ENCODE results near the gene MEIS1.
A peak's percentile ranks its signal among the peaks of the same experiment; 100 is the strongest.

Gene MEIS1

GRCh38 chr2:66439812-66440542 lies 5.1 kb downstream of the MEIS1 start:
- H3K9me3 ChIP-seq (ENCODE audit: control insufficient read depth, insufficient read depth, low read depth, low read length), result no peaks in the 10 kb centered on the region
- peaks cover 69% of the 10 kb centered on the region for H3K4me1 ChIP-seq (ENCODE audit: control insufficient read depth, insufficient read depth, low read length)
- peaks cover 100% of the 10 kb centered on the region for H3K27me3 ChIP-seq (ENCODE audit: control insufficient read depth, insufficient read depth, low read length)
- no peaks in the 10 kb centered on the region for H3K36me3 ChIP-seq (ENCODE audit: control insufficient read depth, insufficient read depth, low read length)
- H3K4me3 ChIP-seq (ENCODE audit: low read depth, low read length), result peak overlapping the region; percentile 60
- no peak overlapping the region for H3K27ac ChIP-seq (ENCODE audit: low read depth, low read length)
- peak overlapping the region; percentile 47 for H3K9ac ChIP-seq (ENCODE audit: low read length)

- Histone ChIP-seq H3K4me3 (ENCODE audit: low read depth, low read length) (peak overlapping the region; percentile 33; the same call in 1 of the 2 replicates), H3K36me3 (ENCODE audit: control insufficient read depth, insufficient read depth, low read length) (no peaks in the 10 kb centered on the region), H3K27ac (ENCODE audit: low read depth, low read length) (no peak overlapping the region), H3K9ac (ENCODE audit: low read length) (no peak overlapping the region), H3K4me1 (ENCODE audit: control insufficient read depth, insufficient read depth, low read length) (peaks cover 75% of the 10 kb centered on the region), H3K27me3 (ENCODE audit: control insufficient read depth, insufficient read depth, low read length) (peaks cover 100% of the 10 kb centered on the region), H3K9me3 (ENCODE audit: control insufficient read depth, insufficient read depth, low read depth, low read length) (no peaks in the 10 kb centered on the region)
Observed at GRCh38 chr2:66440708-66441497, 6.0 kb downstream of the MEIS1 start.

- H3K4me3 ChIP-seq (ENCODE audit: low read depth, low read length), result no peak overlapping the region; the same call in 1 of the 2 replicates
- no peak overlapping the region for H3K27ac ChIP-seq (ENCODE audit: low read depth, low read length)
- no peaks in the 10 kb centered on the region for H3K36me3 ChIP-seq (ENCODE audit: control insufficient read depth, insufficient read depth, low read length)
- H3K4me1 ChIP-seq (ENCODE audit: control insufficient read depth, insufficient read depth, low read length), result peaks cover 74% of the 10 kb centered on the region
- H3K9ac ChIP-seq (ENCODE audit: low read length), result no peak overlapping the region
- peaks cover 100% of the 10 kb centered on the region for H3K27me3 ChIP-seq (ENCODE audit: control insufficient read depth, insufficient read depth, low read length)
- no peaks in the 10 kb centered on the region for H3K9me3 ChIP-seq (ENCODE audit: control insufficient read depth, insufficient read depth, low read depth, low read length)
Observed at GRCh38 chr2:66441581-66442320, 6.8 kb downstream of the MEIS1 start.

- no peak overlapping the region for H3K4me3 ChIP-seq (ENCODE audit: low read depth, low read length)
- H3K27ac ChIP-seq (ENCODE audit: low read depth, low read length), result no peak overlapping the region
- H3K36me3 ChIP-seq (ENCODE audit: control insufficient read depth, insufficient read depth, low read length), result no peaks in the 10 kb centered on the region
- no peak overlapping the region for H3K9ac ChIP-seq (ENCODE audit: low read length)
- H3K27me3 ChIP-seq (ENCODE audit: control insufficient read depth, insufficient read depth, low read length), result peaks cover 100% of the 10 kb centered on the region
- no peaks in the 10 kb centered on the region for H3K9me3 ChIP-seq (ENCODE audit: control insufficient read depth, insufficient read depth, low read depth, low read length)
- H3K4me1 ChIP-seq (ENCODE audit: control insufficient read depth, insufficient read depth, low read length), result peaks cover 71% of the 10 kb centered on the region
Observed at GRCh38 chr2:66442516-66443185, 7.7 kb downstream of the MEIS1 start.

GRCh38 chr2:66443186-66443978 lies 8.5 kb downstream of the MEIS1 start:
- Histone ChIP-seq H3K27ac (ENCODE audit: low read depth, low read length) (no peak overlapping the region), H3K9ac (ENCODE audit: low read length) (no peak overlapping the region), H3K4me3 (ENCODE audit: low read depth, low read length) (peak overlapping the region; percentile 19; the same call in 1 of the 2 replicates), H3K36me3 (ENCODE audit: control insufficient read depth, insufficient read depth, low read length) (no peaks in the 10 kb centered on the region), H3K4me1 (ENCODE audit: control insufficient read depth, insufficient read depth, low read length) (peaks cover 64% of the 10 kb centered on the region), H3K27me3 (ENCODE audit: control insufficient read depth, insufficient read depth, low read length) (peaks cover 99% of the 10 kb centered on the region), H3K9me3 (ENCODE audit: control insufficient read depth, insufficient read depth, low read depth, low read length) (no peaks in the 10 kb centered on the region)

GRCh38 chr2:66443979-66444861 lies 9.3 kb downstream of the MEIS1 start:
- peak overlapping the region; percentile 19; the same call in 1 of the 2 replicates for H3K4me3 ChIP-seq (ENCODE audit: low read depth, low read length)
- no peak overlapping the region for H3K27ac ChIP-seq (ENCODE audit: low read depth, low read length)
- H3K4me1 ChIP-seq (ENCODE audit: control insufficient read depth, insufficient read depth, low read length), result peaks cover 59% of the 10 kb centered on the region
- no peaks in the 10 kb centered on the region for H3K36me3 ChIP-seq (ENCODE audit: control insufficient read depth, insufficient read depth, low read length)
- H3K9ac ChIP-seq (ENCODE audit: low read length), result no peak overlapping the region
- peaks cover 94% of the 10 kb centered on the region for H3K27me3 ChIP-seq (ENCODE audit: control insufficient read depth, insufficient read depth, low read length)
- no peaks in the 10 kb centered on the region for H3K9me3 ChIP-seq (ENCODE audit: control insufficient read depth, insufficient read depth, low read depth, low read length)

GRCh38 chr2:66445076-66445924 lies 10.4 kb downstream of the MEIS1 start:
- Histone ChIP-seq H3K4me3 (ENCODE audit: low read depth, low read length) (peak overlapping the region; percentile 61), H3K9ac (ENCODE audit: low read length) (no peak overlapping the region), H3K36me3 (ENCODE audit: control insufficient read depth, insufficient read depth, low read length) (no peaks in the 10 kb centered on the region)

GRCh38 chr2:66445925-66446871 lies 11.3 kb downstream of the MEIS1 start:
- H3K4me3 ChIP-seq (ENCODE audit: low read depth, low read length), result peak overlapping the region; percentile 61
- H3K4me1 ChIP-seq (ENCODE audit: control insufficient read depth, insufficient read depth, low read length), result peaks cover 46% of the 10 kb centered on the region
- H3K27ac ChIP-seq (ENCODE audit: low read depth, low read length), result no peak overlapping the region
- peaks cover 75% of the 10 kb centered on the region for H3K27me3 ChIP-seq (ENCODE audit: control insufficient read depth, insufficient read depth, low read length)
- no peaks in the 10 kb centered on the region for H3K9me3 ChIP-seq (ENCODE audit: control insufficient read depth, insufficient read depth, low read depth, low read length)
- no peaks in the 10 kb centered on the region for H3K36me3 ChIP-seq (ENCODE audit: control insufficient read depth, insufficient read depth, low read length)
- peak overlapping the region; percentile 56 for H3K9ac ChIP-seq (ENCODE audit: low read length)

More at GRCh38 chr2:66445076-66445924, 10.4 kb downstream of the MEIS1 start:
- Histone ChIP-seq H3K4me1 (ENCODE audit: control insufficient read depth, insufficient read depth, low read length) (peaks cover 52% of the 10 kb centered on the region), H3K9me3 (ENCODE audit: control insufficient read depth, insufficient read depth, low read depth, low read length) (no peaks in the 10 kb centered on the region), H3K27me3 (ENCODE audit: control insufficient read depth, insufficient read depth, low read length) (peaks cover 84% of the 10 kb centered on the region), H3K27ac (ENCODE audit: low read depth, low read length) (no peak overlapping the region)
